ENCODE data around the gene AHSG. TPM values are rescaled to one million over a fixed set of nuclear protein-coding genes. Genes with fewer than 3 reads are reported as not detected.

The AHSG gene
- total RNA-seq, 1 donor from 2014 or later = 0.30 TPM

DNA sequence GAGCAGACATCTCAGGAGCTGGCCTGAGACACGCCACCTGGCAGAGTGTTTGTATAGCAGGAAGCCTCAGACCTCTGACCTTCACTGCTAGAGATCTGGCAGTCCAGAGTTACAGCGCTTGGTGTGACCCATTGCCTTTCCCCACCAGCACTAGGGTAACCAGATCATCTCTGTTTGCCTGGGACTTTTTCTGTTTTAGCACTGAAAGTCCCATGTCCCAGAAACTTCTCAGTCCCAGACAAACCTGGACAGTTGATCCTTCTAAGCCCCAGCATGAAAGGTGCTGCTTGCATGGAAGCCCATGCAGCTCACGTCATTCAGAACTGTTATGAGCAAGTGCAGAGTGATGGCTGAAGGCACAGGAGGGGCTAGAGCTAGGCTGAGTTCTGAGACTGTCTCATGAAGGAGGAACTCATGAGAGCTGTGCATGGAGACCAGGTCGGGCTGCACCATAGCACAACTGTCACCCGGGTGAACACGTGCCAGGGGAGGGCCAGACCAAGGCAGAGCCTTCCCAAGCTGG is 18.2 kb upstream of the AHSG start:
- no peaks in the 10 kb centered on the region for H3K27me3 Mint-ChIP-seq (ENCODE audit: low read depth)
- no peak overlapping the region for H3K4me3 Mint-ChIP-seq
- no peaks in the 10 kb centered on the region for H3K9me3 Mint-ChIP-seq
- peaks cover 13% of the 10 kb centered on the region for H3K4me1 Mint-ChIP-seq
- no peak overlapping the region for H3K27ac Mint-ChIP-seq (ENCODE audit: unreplicated experiment)
- DNase-seq (ENCODE audit: low read depth, low spot score) = no peak
- TF ChIP-seq, protein P1, sequence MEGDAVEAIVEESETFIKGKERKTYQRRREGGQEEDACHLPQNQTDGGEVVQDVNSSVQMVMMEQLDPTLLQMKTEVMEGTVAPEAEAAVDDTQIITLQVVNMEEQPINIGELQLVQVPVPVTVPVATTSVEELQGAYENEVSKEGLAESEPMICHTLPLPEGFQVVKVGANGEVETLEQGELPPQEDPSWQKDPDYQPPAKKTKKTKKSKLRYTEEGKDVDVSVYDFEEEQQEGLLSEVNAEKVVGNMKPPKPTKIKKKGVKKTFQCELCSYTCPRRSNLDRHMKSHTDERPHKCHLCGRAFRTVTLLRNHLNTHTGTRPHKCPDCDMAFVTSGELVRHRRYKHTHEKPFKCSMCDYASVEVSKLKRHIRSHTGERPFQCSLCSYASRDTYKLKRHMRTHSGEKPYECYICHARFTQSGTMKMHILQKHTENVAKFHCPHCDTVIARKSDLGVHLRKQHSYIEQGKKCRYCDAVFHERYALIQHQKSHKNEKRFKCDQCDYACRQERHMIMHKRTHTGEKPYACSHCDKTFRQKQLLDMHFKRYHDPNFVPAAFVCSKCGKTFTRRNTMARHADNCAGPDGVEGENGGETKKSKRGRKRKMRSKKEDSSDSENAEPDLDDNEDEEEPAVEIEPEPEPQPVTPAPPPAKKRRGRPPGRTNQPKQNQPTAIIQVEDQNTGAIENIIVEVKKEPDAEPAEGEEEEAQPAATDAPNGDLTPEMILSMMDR (conservative IDR thresholded peaks at IDR 0.05) = no peak
- no peaks in the 10 kb centered on the region for H3K36me3 Mint-ChIP-seq (ENCODE audit: low read depth)

- Mint-ChIP-seq H3K36me3 (ENCODE audit: low read depth) (no peaks in the 10 kb centered on the region), H3K4me3 (no peak overlapping the region), H3K27me3 (ENCODE audit: low read depth) (no peaks in the 10 kb centered on the region), H3K4me1 (peaks cover 13% of the 10 kb centered on the region), H3K27ac (ENCODE audit: unreplicated experiment) (no peak overlapping the region), H3K9me3 (no peaks in the 10 kb centered on the region)
- DNase-seq (ENCODE audit: low read depth, low spot score) = no peak
- TF ChIP-seq, protein P1 (conservative IDR thresholded peaks at IDR 0.05) = no peak
Measured at GRCh38 chr3:186596568-186597287, 16.1 kb upstream of the AHSG start.

DNA sequence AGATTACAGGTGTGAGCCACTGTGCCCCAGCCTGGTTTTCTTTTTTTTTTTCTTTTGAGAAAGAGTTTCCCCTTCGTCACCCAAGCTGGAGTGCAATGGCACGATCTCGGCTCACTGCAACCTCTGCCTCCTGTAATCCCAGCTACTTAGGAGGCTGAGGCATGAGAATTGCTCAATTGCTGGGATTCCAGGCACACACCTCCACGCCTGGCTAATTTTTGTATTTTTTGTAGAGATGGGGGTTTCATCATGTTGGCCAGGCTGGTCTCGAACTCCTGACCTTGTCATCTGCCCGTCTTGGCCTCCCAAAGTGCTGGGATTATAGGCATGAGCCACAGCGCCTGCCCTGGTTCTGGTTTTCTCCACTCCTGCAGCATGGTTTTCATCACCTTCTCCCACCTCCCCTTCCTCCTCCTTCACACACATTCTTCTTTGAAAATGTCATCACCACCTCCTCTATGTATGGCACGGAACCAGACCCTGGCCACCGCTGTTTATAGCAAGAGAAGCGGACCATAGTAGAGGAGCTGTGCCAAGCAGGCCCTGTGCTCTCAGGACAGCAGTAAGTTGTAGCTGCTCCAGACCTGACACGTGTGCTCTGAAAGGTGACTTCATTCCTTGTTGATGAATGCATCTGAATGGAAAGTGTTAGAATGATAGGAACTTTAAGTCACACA is 14.6 kb upstream of the AHSG start:
- H3K4me3 Mint-ChIP-seq = no peak overlapping the region
- H3K9me3 Mint-ChIP-seq = no peaks in the 10 kb centered on the region
- DNase-seq (ENCODE audit: low read depth, low spot score) = no peak
- no peak overlapping the region for H3K27ac Mint-ChIP-seq (ENCODE audit: unreplicated experiment)
- H3K4me1 Mint-ChIP-seq = peaks cover 13% of the 10 kb centered on the region
- H3K27me3 Mint-ChIP-seq (ENCODE audit: low read depth) = no peaks in the 10 kb centered on the region
- TF ChIP-seq, protein P1 (conservative IDR thresholded peaks at IDR 0.05) = no peak
- H3K36me3 Mint-ChIP-seq (ENCODE audit: low read depth) = no peaks in the 10 kb centered on the region

- Mint-ChIP-seq H3K36me3 (ENCODE audit: low read depth) (no peaks in the 10 kb centered on the region), H3K27ac (ENCODE audit: unreplicated experiment) (no peak overlapping the region), H3K4me1 (peaks cover 13% of the 10 kb centered on the region), H3K27me3 (ENCODE audit: low read depth) (no peaks in the 10 kb centered on the region), H3K4me3 (no peak overlapping the region), H3K9me3 (no peaks in the 10 kb centered on the region)
- TF ChIP-seq, protein P1 (conservative IDR thresholded peaks at IDR 0.05) = no peak
- DNase-seq (ENCODE audit: low read depth, low spot score) = no peak
Measured at GRCh38 chr3:186598794-186599141, 14.1 kb upstream of the AHSG start.

DNA sequence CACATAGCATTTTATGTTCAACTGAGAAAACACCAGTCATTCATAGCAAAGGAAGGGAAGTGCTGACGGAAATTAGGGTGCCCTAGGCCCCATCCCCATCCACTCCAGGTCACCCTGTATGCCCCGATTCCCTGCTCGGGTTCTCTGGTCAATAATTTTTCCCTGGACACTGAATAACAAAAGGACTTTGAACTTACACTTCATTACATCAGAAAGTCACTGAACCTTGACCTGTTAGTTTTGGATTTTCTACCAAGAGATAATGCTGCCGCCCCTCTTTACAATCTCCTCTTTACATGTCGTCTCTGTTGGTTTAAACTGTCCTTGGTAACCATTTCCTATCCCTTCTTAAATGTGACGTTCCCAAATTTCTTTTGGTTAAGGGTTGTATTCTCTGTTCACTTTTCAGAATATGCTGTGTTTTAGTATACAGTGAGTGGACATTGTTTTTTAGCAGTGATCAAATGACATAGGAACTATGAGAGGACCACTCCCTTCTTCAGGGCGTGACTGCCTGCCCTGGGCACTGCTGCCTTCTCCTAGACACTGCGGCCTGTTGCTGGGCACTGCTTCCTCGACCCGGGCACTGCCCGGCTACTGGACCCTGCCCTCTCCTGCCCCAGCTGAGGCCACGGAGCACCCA is 13.6 kb upstream of the AHSG start:
- Mint-ChIP-seq H3K27ac (ENCODE audit: unreplicated experiment) (no peak overlapping the region), H3K36me3 (ENCODE audit: low read depth) (no peaks in the 10 kb centered on the region), H3K9me3 (no peaks in the 10 kb centered on the region), H3K27me3 (ENCODE audit: low read depth) (no peaks in the 10 kb centered on the region), H3K4me1 (peaks cover 13% of the 10 kb centered on the region), H3K4me3 (no peak overlapping the region)
- TF ChIP-seq, protein P1 (conservative IDR thresholded peaks at IDR 0.05) = no peak
- no peak for DNase-seq (ENCODE audit: low read depth, low spot score)

All from neural crest cell (in vitro differentiated cells).